ENCODE data around the gene KIF7. TPM values are rescaled to one million over a fixed set of nuclear protein-coding genes. Genes with fewer than 3 reads are reported as not detected.
A peak's percentile ranks its signal among the peaks of the same experiment; 100 is the strongest.

KIF7 gene
- total and polyA plus RNA-seq, 11 donors = 1.3 to 9.2 (median 3.2) TPM

DNA sequence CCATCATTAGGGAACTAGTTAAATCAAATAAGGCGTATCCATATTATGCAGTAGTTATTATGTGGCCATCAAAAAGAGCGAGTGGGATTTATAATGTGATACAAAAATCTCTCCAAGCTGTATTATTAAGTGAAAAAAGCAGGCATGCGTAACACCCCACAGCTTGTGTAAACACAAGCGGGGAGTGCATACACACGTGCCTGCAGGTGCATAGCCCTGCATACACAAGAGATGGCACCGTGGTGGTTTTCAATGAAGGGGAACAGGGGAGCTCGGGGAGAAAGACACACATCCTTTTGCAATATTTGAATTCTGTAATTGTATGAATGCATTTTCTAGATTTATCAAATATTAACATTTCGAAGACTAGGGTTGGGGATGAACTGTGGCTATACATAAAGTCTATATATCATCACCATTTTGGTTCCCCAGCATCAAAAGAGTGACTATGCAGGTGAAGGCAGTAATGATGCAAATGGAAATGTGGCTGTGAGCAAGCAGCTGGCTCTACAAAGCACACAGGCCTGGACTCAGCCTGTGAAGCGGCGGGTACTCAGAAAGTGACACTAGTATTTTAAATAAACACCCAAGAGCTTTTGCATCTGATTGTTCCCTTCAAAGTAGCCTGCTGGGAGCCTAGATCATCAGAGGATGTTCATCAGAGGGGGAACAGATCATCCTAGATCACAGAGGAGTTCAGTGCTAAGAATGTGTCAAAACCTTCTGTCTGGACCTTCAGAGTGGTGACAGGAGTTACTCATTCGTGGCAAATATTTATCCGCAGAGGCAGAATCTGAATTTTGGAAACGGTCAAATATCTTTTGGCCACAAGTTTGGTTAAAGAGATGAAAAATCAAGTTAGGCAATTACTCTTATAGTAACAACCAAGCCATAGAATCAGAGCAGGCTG, 9.4 kb upstream of the KIF7 start:
- ATAC-seq = no peak
- H3K27me3 ChIP-seq = no peaks in the 10 kb centered on the region
- H3K4me1 ChIP-seq = peaks cover 0 to 31% (median 24%) of the 10 kb centered on the region in 12 donors
- H3K9me3 ChIP-seq = no peaks in the 10 kb centered on the region
- no peaks in the 10 kb centered on the region for H3K36me3 ChIP-seq
- 86 to 89% (median 87%) methylated on average over 13 of the region's 13 CpGs for WGBS, 4 donors
- DNase-seq = no peak
- TF ChIP-seq, protein P1, sequence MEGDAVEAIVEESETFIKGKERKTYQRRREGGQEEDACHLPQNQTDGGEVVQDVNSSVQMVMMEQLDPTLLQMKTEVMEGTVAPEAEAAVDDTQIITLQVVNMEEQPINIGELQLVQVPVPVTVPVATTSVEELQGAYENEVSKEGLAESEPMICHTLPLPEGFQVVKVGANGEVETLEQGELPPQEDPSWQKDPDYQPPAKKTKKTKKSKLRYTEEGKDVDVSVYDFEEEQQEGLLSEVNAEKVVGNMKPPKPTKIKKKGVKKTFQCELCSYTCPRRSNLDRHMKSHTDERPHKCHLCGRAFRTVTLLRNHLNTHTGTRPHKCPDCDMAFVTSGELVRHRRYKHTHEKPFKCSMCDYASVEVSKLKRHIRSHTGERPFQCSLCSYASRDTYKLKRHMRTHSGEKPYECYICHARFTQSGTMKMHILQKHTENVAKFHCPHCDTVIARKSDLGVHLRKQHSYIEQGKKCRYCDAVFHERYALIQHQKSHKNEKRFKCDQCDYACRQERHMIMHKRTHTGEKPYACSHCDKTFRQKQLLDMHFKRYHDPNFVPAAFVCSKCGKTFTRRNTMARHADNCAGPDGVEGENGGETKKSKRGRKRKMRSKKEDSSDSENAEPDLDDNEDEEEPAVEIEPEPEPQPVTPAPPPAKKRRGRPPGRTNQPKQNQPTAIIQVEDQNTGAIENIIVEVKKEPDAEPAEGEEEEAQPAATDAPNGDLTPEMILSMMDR (IDR thresholded peaks at IDR 0.05) = no peak
- TF ChIP-seq POLR2A (IDR thresholded peaks at IDR 0.05) = no peak
- peak overlapping the region; percentile 81 to 91 (median 86) for H3K27ac ChIP-seq
- intact Hi-C loops (cut with DNase I) = no loop called here
- peak overlapping the region in 11 of 12 donors; percentile 22 to 65 (median 56) for H3K4me3 ChIP-seq

DNA sequence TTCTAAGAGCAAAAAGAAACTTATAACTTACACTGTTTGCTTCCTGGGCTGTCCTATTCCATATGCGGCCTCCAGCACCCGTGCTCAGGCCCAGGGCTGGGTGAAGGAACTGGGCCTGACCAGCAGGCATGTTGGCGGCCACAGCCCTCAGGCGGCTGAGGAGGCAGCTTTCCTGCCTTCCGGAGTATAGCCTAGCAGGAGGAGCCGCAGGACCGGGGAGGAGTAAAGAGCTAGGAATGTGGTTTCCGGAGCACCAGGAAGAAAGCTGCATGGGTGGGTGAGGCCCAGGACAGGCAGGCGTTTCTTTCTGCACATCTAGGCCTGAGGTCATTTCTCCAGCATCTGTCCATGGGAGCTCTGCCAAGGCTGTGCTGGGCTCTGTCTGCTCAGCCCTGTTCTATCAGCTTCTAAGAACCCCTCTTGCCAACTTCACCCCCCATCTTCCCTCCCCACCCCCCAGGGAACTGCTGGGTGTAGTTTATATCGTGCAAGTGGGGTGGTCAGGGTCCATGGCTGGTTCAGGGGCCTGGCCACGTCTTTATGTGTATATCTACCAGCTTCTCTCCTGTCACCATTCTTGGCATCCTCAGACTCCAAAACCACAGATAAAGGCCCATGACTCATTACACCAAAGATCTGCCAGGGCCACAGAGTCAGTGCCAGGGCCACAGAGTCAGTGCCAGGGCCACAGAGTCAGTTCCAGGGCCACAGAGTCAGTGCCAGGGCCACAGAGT, 7.8 kb upstream of the KIF7 start:
- Histone ChIP-seq H3K36me3 (no peaks in the 10 kb centered on the region), H3K27me3 (no peaks in the 10 kb centered on the region), H3K4me1 (peaks cover 0 to 31% (median 24%) of the 10 kb centered on the region in 12 donors), H3K9me3 (no peaks in the 10 kb centered on the region), H3K4me3 (peak overlapping the region in 3 of 12 donors; percentile 10 to 21 (median 18)), H3K27ac (peak overlapping the region in 10 of 12 donors; percentile 5 to 84 (median 70))
- DNase-seq (peak; percentile 63 to 84 (median 74)), ATAC-seq (peak; percentile 51 to 89 (median 84))
- WGBS, 4 donors = 36 to 50% (median 44%) methylated on average over 7 to 11 of the region's 11 CpGs
- intact Hi-C loops (cut with DNase I) = no loop called here
- TF ChIP-seq POLR2A (IDR thresholded peaks at IDR 0.05) = no peak
- TF ChIP-seq, protein P1 (IDR thresholded peaks at IDR 0.05) = no peak

DNA sequence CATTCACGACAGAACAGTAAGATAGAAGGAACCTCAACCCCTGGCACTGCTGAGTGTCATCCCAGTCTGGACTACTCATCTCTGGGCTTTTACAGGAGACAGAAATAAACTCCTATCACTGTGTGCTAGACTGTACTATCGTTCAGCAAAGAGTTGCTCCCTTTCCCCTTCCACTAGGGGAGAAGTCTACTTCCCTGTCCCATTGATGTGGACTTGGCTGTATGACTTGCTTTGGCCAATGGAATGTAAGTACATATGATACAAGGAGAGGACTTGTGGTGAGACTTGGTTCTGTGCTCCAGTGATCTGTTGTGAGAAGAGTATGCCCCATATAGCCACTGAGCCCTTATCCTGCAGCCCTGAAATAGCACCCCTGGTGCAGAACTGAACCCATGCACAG, 5.3 kb upstream of the KIF7 start:
- ATAC-seq = no peak
- TF ChIP-seq, protein P1 (IDR thresholded peaks at IDR 0.05) = no peak
- no peak for TF ChIP-seq POLR2A (IDR thresholded peaks at IDR 0.05)
- WGBS, 4 donors = 82 to 91% (median 82%) methylated on average over 2 of the region's 2 CpGs
- peaks cover 0 to 28% (median 20%) of the 10 kb centered on the region in 12 donors for H3K4me1 ChIP-seq
- H3K36me3 ChIP-seq = no peaks in the 10 kb centered on the region
- no peak overlapping the region for H3K27ac ChIP-seq
- intact Hi-C loops (cut with DNase I) = no loop called here
- no peaks in the 10 kb centered on the region for H3K9me3 ChIP-seq
- DNase-seq = no peak
- H3K27me3 ChIP-seq = peaks cover 0 to 7% (median 0%) of the 10 kb centered on the region in 9 donors
- H3K4me3 ChIP-seq = no peak overlapping the region

GRCh38 chr15:89659295-89659694, 4.0 kb upstream of the KIF7 start:
- Histone ChIP-seq H3K4me1 (peaks cover 0 to 25% (median 17%) of the 10 kb centered on the region in 12 donors), H3K27me3 (peaks cover 0 to 20% (median 0%) of the 10 kb centered on the region in 9 donors), H3K36me3 (no peaks in the 10 kb centered on the region), H3K4me3 (no peak overlapping the region), H3K9me3 (no peaks in the 10 kb centered on the region), H3K27ac (no peak overlapping the region)
- intact Hi-C loops (cut with DNase I) = no loop called here
- TF ChIP-seq, protein P1 (IDR thresholded peaks at IDR 0.05) = no peak
- no peak for TF ChIP-seq POLR2A (IDR thresholded peaks at IDR 0.05)
- 88 to 95% (median 92%) methylated on average over 2 of the region's 2 CpGs for WGBS, 4 donors
- DNase-seq (no peak), ATAC-seq (no peak)
